Raji (cell line): ENCODE measurements around the gene RTN1.

ENCODE experiments used
- POLR2A ChIP-seq: IDR thresholded peaks from 2 replicates; pipeline ENCODE4 v1.6.1; 2011; ENCODE audit warnings: low read depth, low read length, control low read depth; ENCODE audit not compliant: insufficient read depth

RTN1 gene

GRCh38 chr14:59707778-59708561 lies 162.6 kb downstream of the RTN1 start:
- TF ChIP-seq POLR2A: no peak

GRCh38 chr14:59705866-59706265 lies 164.7 kb downstream of the RTN1 start:
- no peak for TF ChIP-seq POLR2A

- TF ChIP-seq POLR2A: no peak
Measured at GRCh38 chr14:59705245-59705644, 165.3 kb downstream of the RTN1 start.

GRCh38 chr14:59704054-59704645 lies 166.4 kb downstream of the RTN1 start:
- no peak for TF ChIP-seq POLR2A

DNA sequence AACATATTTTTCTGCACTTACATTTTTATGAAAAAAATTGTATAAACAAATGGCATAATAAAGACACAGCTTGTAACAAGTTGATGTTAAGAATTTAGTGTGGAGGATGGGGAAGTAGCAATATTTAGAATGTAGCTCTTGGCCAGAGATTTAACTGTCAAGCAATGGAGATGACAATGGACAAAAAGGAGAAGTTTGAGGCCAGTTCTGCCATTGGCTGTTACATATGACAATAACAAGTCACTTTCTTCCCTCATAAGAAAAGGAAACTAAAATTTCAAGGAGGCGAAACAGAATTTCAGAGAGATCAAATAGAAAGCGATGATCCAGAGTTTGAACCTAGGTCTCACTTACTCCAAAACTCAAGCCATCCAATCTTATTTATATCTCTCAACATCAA lies 171.1 kb downstream of the RTN1 start:
- TF ChIP-seq POLR2A: no peak

DNA sequence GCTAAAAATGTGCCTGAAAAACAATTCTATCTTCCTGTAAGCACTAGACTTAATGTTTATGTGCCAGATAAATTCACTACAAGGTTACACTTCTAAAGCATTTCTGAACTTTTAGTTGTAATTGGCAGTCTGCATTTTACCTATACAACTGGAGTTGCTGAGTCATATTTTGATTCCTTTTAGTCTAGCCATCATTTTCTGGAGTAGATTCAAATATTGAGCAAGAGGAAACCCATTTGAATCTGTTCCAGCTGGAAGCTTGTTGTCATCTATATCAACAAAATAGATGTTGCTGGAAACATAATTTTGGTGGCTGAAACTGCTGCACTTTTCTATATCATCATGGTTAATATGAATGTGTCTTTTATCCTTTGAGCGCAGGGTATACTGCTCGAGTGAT lies 171.8 kb downstream of the RTN1 start:
- TF ChIP-seq POLR2A: no peak

DNA sequence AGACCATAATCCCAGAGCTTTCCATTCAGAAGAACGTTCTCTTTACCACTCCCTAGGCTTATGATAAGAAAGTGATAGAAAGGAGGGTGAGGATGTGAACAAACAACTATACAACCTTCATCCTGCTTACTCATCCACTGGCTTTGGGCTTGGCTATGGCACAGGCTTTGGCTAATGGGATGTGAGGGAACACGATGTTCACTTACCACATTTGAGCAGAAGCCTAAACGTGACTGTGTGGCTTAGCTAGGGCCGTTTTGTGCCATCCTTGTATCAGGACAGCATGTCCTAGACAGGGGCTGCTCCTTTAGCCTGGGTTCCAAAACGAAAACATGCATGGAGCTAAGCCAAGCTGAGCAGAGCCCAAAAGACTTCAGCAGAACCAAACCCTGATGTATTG lies 175.4 kb downstream of the RTN1 start:
- no peak for TF ChIP-seq POLR2A

DNA sequence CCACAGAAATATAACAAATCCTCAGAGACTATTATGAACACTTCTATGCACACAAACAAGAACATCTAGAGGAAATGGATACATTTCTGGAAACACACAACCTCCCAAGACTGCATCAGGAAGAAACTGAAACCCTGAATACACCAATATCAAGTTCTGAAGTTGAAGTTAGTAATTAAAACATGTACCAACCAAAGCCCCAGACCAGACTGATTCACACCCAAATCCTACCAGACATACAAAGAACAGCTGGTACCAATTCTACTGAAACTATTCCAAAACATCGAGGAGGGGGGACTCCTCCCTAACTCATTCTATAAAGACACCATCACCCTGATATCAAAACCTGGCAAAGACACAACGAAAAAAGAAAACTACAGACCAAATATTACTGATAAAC lies 179.3 kb downstream of the RTN1 start:
- no peak for TF ChIP-seq POLR2A

- TF ChIP-seq POLR2A: no peak
Measured at GRCh38 chr14:59690426-59690825, 180.2 kb downstream of the RTN1 start.

DNA sequence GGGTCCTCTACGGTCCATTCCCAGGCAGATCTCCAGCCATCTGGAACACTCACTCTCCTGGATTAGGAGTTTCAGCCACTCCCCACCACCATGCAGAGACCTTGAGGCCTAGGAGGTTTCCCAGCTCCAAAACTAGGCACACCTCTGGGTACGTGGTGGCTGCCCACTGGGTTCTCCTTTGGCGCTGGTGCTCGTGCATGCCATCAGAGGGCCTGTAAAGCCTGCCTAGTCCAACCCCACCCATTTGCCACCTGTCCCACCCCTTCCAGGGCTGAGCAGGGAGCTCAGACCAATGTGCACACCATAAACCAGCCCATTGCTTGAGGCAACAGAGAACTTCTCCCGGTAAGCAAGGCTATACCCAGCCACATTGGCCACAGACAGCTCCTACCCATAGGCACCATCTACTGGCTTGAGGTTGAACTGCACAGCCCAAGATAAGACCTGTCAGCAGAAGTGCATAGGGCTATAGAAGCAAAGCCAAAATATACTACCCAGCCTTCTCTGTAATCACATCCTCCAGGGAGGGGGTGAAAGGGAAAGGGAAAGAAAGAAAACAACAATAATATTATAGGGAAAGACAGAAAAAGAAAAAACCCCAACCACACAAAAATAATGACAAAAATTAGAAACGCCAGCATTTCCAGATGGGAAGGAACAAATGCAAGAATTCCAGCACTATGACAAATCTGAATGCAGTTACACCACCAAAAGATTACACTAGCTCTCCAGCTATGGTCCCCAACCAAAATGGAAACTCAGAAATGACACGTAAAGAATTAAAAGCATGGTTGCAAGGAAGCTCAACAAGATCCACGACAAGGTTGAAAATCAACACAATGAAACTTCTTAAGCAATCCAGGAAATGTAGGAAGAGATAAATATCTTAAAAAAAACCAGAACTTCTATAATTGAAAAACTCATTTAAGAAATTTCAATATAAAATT lies 182.1 kb downstream of the RTN1 start:
- TF ChIP-seq POLR2A: no peak

DNA sequence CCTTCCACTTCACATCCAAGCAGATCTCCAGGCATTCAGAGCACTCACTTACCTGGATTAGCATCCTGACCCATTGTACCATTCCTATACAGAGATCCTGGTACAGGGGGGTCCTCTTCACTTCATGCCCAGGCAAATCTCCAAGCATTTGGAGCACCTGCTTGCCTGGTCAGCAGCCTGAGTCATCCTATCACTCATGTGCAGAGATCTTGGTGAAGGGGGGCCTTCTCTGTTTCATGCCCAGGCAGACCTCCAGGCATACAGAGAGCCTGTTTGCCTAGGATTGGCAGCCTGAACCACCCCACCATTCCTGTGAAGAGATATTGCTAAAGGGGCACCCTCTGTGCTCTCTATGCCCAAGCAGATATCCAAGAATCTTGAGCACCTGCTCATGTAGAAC lies 182.9 kb downstream of the RTN1 start:
- no peak for TF ChIP-seq POLR2A

DNA sequence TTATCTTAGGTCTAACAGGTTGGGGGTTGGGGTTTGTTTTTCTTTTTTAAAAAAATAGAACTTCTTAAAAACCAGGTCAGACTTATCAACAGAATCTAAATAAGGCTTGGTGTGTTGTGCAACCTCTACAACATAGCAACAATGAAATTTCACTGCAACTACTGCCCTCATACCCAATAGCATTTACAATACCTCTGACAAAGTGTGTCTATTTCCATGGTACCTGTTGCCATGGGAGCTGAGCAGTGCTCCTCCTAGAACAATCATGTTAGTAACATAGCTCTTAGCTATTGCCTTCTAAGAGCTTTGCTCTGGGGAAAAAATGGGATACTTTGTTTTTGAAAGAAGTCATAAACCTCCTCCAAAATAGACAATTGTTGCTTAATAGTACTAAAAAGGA lies 190.7 kb downstream of the RTN1 start:
- TF ChIP-seq POLR2A: no peak

DNA sequence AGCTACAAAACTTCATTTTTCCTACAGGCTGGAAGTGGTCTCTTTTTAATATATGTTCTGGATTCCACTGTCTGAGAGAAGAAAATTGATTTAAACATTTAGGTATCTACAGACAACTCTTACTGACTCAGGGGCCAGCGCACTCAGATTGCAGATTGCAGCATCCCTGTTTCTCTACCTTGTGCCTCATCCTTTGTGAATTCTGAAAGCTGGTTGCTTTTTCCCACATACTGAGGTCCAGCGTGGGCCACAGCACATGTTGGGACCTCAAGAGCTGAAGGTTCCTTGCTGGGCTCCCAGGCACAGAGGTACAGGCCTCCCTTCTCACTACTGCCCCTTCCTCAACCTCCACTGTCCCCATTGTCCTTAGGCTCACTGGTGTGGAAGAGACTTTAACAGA lies 192.2 kb downstream of the RTN1 start:
- TF ChIP-seq POLR2A: no peak

- no peak for TF ChIP-seq POLR2A
Measured at GRCh38 chr14:59677771-59678231, 192.8 kb downstream of the RTN1 start.

DNA sequence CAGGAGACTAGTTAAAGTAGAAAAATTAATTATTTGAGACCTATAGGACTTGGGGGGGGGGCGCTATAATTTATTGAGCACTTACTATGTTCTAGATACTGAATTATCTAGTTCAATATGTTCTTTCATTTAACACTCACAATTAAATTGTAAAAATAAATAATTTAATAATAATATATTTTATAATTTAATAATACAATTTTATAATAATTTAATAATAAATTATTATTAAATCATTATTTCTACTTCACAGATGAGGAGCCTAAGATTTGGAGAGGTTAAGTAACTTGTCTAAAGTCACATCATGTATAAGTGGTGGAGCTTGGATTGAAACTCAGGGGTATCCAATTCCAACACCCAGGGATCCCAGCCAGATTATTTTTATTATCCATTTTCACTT lies 195.2 kb downstream of the RTN1 start:
- no peak for TF ChIP-seq POLR2A

DNA sequence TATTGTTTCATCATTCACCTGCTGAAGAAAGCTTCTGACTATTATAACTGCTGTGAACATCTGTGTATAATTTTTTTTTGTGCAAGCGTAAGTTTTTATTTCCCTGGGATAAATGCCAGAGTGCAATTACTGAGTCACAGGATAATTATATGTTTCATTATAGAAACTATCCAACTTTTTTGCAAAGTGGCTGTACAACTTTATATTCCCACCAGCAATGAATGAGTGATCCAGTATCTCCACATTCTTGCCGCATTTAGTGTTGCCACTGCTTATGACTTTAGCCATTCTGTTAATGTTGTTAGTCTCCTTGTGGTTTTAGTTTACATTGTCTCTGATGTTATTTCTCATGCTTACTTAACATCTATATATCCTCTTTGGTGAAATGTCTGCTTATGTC lies 205.8 kb downstream of the RTN1 start:
- TF ChIP-seq POLR2A: no peak
